HG03354 (cell line): Measurements from ENCODE around the gene TRAPPC3L.

Experiments
- ATAC-seq: cut with Tn5 transposase; IDR thresholded peaks from one replicate; pipeline ENCODE4 v1.9.1; 2021; ENCODE audit warnings: mild to moderate bottlenecking; ENCODE audit not compliant: unreplicated experiment, poor library complexity, severe bottlenecking

Gene TRAPPC3L

GRCh38 chr6:116545651-116546050, at the start of gene TRAPPC3L:
TRAPPC3L (minus strand) TSS chr6:116545684; CDS start chr6:116545514, 170 bp downstream.
- ATAC-seq = no peak

DNA sequence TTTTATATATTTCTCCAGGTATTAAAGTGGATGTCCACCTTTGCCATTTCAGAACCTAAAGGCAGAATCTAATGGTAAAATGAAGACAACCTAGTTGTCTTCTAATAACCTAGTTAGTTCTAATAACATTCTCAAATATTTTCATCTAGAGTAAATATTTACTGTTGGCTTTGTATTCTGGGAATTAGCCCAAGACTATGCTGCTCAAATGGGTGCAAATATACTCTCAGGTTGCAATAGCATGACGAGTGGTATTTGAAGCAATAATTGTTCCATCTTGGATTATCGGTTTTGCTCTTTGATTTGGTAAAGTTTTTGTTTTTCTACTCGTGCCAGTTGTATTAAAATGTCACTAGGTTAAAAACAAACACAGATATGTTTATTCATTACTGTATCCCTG, 49.8 kb upstream of the TRAPPC3L start:
- ATAC-seq = no peak

DNA sequence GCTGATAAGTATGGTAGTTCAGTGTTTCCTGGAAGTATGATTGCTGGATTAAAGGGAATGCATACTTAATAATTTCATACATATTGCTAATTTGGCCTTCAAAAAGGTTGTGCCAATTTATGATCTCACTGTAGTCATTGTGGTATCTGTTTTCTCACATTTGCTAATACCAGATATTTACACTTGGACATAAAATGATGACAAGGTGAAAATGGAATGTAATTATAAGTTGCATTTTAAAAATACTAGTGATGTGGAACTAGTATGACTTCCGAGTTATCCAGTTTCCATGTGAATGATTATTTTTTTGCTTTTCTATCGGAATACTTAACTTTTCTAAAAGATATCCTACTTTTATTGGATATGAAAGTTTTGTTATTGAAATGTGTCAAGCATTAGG, 41.3 kb upstream of the TRAPPC3L start:
- ATAC-seq = no peak

- no peak for ATAC-seq
Measured at GRCh38 chr6:116586276-116586675, 40.8 kb upstream of the TRAPPC3L start.

- ATAC-seq = no peak
Measured at GRCh38 chr6:116580198-116580597, 34.7 kb upstream of the TRAPPC3L start.

GRCh38 chr6:116579143-116579542, 33.7 kb upstream of the TRAPPC3L start:
- no peak for ATAC-seq

GRCh38 chr6:116578335-116578734, 32.9 kb upstream of the TRAPPC3L start:
- ATAC-seq = no peak

- no peak for ATAC-seq
Measured at GRCh38 chr6:116577486-116577885, 32.0 kb upstream of the TRAPPC3L start.

DNA sequence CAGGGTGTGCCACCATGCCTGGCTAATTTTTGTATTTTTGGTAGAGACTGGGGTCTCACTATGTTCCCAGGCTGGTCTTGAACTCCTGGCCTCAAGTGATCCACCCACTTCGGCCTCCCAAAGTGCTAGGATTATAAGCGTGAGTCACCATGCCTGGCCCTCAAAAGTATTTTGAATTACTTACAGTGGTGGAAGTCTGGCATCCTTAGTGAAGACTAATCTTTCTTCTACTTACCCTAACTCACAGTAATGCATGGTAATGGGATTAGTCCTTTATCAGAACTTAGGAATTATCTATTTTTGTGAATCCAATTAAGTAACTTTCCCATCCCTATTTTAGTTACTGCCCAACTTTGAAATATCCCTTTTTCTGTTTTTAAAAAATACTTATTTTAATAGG, 29.7 kb upstream of the TRAPPC3L start:
- no peak for ATAC-seq

- no peak for ATAC-seq
Measured at GRCh38 chr6:116572162-116572561, 26.7 kb upstream of the TRAPPC3L start.

DNA sequence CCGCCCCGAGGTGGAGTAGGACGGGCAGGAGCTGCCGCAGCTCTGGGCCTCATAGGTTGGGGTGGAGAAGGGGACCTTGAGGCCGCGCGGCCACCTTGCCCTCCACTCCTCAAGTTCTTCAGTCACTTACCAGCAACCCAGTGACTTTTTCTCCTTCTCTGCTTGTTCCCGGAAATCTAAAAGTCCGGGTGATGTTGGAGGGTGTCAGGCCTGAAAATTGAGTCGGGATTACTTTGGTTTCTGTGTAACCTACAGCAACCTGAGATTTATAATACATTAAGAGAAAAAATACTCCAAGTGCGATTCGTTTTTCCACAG, 26.2 kb upstream of the TRAPPC3L start:
- ATAC-seq = no peak

GRCh38 chr6:116570856-116571682, 25.6 kb upstream of the TRAPPC3L start, which contains the start of gene RWDD1:
RWDD1 (plus strand) TSS chr6:116571504; CDS start chr6:116571583, 79 bp downstream.
- ATAC-seq = peak; percentile 95

DNA sequence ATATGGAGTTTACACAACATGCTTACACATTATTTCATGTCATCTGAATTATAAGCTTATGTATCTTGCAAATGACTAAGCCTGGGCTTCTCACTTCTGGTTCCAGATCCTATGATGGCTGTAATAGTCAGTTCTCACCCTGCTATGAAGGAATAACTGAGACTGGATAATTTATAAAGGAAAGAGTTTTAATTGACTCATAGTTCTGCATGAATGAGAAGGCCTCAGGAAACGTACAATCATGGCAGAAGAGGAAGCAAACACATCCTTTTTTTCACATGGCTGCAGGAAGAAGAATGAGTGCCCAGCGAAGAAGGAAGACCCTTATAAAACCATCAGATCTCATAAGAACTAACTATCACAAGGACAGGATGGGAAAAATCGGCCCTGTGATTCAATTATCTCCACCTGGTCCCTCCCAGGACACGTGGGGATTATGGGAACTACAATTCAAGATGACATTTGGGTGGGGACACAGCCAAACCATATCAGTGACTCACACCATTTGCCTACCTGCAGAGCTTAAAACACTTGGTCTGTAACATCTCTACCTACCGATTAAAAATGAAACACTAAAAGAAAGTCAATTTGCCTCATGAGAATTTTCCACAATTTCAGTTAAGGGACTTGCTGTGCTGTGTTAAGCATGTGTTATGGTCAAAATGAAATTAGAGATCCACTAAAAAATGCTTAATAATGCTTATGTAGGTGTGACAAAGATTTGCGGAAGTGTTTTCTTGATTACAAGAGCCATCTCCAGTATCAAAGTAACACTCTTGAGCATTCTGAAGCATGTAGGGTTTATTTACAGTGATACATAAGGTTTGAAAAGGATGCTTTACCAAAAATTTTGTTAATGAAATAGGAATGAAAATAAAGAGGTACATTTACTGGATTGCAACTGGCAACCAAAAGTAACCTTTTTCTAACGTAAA, 23.6 kb upstream of the TRAPPC3L start:
- no peak for ATAC-seq

- ATAC-seq = no peak
Measured at GRCh38 chr6:116568111-116568510, 22.6 kb upstream of the TRAPPC3L start.

- peak; percentile 51 for ATAC-seq
Measured at GRCh38 chr6:116564921-116565872, 19.7 kb upstream of the TRAPPC3L start.

DNA sequence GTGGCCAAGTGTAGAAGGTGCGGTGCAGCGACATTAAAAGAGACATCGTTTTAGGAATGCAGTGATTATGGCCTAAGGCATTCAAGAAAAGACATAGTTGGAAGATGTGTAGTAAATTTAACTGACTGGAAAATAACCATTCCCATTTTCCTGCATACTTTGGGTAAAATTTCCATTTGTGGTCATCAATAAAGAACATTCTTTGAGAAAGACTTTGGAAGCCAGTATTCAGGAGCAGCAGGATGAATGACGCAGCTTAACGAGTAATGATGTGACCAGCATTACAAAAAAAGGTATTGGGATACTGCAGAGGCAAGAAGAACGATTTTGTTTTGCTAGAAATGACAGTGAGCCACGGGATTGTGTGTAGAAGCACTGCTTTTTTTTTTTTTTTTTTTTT, 18.8 kb upstream of the TRAPPC3L start:
- no peak for ATAC-seq

- no peak for ATAC-seq
Measured at GRCh38 chr6:116563830-116564229, 18.3 kb upstream of the TRAPPC3L start.

DNA sequence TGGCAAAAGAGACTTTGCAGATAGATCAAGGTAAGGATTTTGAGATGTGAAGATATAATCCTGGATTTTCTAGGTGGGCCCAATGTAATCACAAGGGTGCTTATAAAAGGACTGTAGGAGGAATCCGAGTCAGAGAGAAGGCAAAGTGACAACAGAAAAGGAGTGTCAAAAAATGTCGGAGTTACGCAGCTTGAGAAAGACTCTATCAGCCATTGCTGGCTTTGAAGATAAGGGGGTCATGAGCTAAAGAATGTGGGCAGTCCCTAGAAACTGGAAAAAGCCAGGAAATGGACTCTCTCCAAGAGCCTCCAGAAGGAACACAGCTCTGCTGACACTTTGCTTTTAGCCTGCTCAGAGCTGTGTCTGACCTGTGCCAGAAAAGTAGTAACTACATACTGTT, 17.1 kb upstream of the TRAPPC3L start:
- ATAC-seq = no peak

DNA sequence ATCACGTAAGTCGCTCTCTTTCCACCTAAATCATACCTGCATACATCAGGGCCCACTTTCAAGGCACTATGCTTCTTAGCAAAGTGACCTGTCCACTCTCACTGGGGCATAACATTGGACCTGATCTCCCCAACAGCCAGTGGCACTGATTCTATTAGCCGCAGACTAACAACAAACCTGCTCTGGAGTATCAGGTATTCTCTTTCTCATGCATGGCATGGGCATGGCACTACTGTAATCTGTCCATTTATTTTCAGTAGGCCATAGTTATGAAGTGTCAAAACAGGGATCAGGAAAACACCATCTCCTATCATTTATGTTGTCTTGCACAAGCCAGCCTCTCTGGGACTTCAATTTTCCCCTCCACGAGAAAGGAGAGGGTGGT, 16.5 kb upstream of the TRAPPC3L start:
- no peak for ATAC-seq
